Measurements from ENCODE around the gene COQ10A. TPM values are rescaled to one million over a fixed set of nuclear protein-coding genes. Genes with fewer than 3 reads are reported as not detected.
"Not testable (repeated sequence)": the region's sequence is repeated elsewhere in the genome, so short reads cannot be mapped to it uniquely, and the experiment has no call there.

COQ10A gene
- polyA plus RNA-seq, 1 of the 3 experiments (the other 2 are of a cell fraction) = 42.2 TPM

- POLR2A ChIA-PET = interaction anchor here (0.6 kb wide), 1 partner anchor 163 kb away, joined by 3 read pairs; no protein-coding TSS in a partner anchor
- Histone ChIP-seq H3F3A (replicated peaks; ENCODE audit: insufficient read depth) (peaks cover 35% of the 10 kb centered on the region), H3K4me1 (ENCODE audit: control insufficient read depth in 1 of 2, insufficient read depth in 2 of 2, low read depth in 1 of 2, low read length in 1 of 2) (peaks cover 4 to 14% of the 10 kb centered on the region in 2 experiments; a peak in 1 of 4 replicates)
- not testable (repeated sequence) for H3K9ac ChIP-seq; H2AFZ ChIP-seq (ENCODE audit: low read depth); DNase-seq; H3K9me2 ChIP-seq; H3K4me2 ChIP-seq; H3K27me3 ChIP-seq (ENCODE audit: insufficient read depth); H3K36me3 ChIP-seq (replicated peaks in 1 of 2; ENCODE audit: control insufficient read depth in 1 of 2, insufficient read depth in 2 of 2, low read length in 1 of 2); H3K27ac ChIP-seq (ENCODE audit: low read depth in 2 of 2, low read length in 1 of 2); H3K79me2 ChIP-seq (ENCODE audit: insufficient read depth); H3K4me3 ChIP-seq (ENCODE audit: low read depth in 2 of 2, low read length in 1 of 2); H3K9me3 ChIP-seq; H4K20me1 ChIP-seq (ENCODE audit: insufficient read depth)
- whole genome bisulfite sequencing (ENCODE audit: low lambda C conversion rate) = 95% methylated on average over 7 of the region's 7 CpGs
- CTCF ChIA-PET = interaction anchor here (1.0 to 2.1 kb wide), 4 partner anchors 11 to 74 kb away, joined by 3 to 6 read pairs (median 4); partner anchors contain the start of gene SMARCC2
- TF ChIP-seq, protein P1, sequence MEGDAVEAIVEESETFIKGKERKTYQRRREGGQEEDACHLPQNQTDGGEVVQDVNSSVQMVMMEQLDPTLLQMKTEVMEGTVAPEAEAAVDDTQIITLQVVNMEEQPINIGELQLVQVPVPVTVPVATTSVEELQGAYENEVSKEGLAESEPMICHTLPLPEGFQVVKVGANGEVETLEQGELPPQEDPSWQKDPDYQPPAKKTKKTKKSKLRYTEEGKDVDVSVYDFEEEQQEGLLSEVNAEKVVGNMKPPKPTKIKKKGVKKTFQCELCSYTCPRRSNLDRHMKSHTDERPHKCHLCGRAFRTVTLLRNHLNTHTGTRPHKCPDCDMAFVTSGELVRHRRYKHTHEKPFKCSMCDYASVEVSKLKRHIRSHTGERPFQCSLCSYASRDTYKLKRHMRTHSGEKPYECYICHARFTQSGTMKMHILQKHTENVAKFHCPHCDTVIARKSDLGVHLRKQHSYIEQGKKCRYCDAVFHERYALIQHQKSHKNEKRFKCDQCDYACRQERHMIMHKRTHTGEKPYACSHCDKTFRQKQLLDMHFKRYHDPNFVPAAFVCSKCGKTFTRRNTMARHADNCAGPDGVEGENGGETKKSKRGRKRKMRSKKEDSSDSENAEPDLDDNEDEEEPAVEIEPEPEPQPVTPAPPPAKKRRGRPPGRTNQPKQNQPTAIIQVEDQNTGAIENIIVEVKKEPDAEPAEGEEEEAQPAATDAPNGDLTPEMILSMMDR (IDR thresholded peaks at IDR 0.05) = peak; percentile 29
Observed at GRCh38 chr12:56262955-56263354, 3.8 kb upstream of the COQ10A start.

GRCh38 chr12:56266068-56266692 lies 562 bp upstream of the COQ10A start:
- H3K4me2 ChIP-seq = peak overlapping the region; percentile 86
- not testable (repeated sequence) for DNase-seq; H3K4me1 ChIP-seq (ENCODE audit: control insufficient read depth in 1 of 2, insufficient read depth in 2 of 2, low read depth in 1 of 2, low read length in 1 of 2); H4K20me1 ChIP-seq (ENCODE audit: insufficient read depth); H3K9me2 ChIP-seq; H3K27me3 ChIP-seq (ENCODE audit: insufficient read depth); H3K9me3 ChIP-seq; H3K79me2 ChIP-seq (ENCODE audit: insufficient read depth)
- H2AFZ ChIP-seq (ENCODE audit: low read depth) = peak overlapping the region; percentile 96
- H3F3A ChIP-seq (replicated peaks; ENCODE audit: insufficient read depth) = peaks cover 44% of the 10 kb centered on the region
- ChIA-PET CTCF (interaction anchor here (0.6 to 5.2 kb wide), 14 partner anchors 9 to 1318 kb away, joined by 3 to 49 read pairs (median 4); partner anchors contain the start of genes ANKRD52, PA2G4, RNF41 and SMARCC2), POLR2A (interaction anchor here (0.6 to 1.8 kb wide), 10 partner anchors 8 to 198 kb away, joined by 3 to 12 read pairs (median 4); partner anchors contain the start of genes ANKRD52, CNPY2, CS and RNF41)
- peaks cover 16 to 21% of the 10 kb centered on the region in 2 experiments for H3K36me3 ChIP-seq (replicated peaks in 1 of 2; ENCODE audit: control insufficient read depth in 1 of 2, insufficient read depth in 2 of 2, low read length in 1 of 2)
- peak overlapping the region; percentile 69 to 74 for H3K4me3 ChIP-seq (ENCODE audit: low read depth in 2 of 2, low read length in 1 of 2)
- peak overlapping the region; percentile 85 for H3K9ac ChIP-seq
- 67% methylated on average over 16 of the region's 16 CpGs for WGBS (ENCODE audit: low lambda C conversion rate)
- peak overlapping the region; percentile 88 to 92 for H3K27ac ChIP-seq (ENCODE audit: low read depth in 2 of 2, low read length in 1 of 2)

DNA sequence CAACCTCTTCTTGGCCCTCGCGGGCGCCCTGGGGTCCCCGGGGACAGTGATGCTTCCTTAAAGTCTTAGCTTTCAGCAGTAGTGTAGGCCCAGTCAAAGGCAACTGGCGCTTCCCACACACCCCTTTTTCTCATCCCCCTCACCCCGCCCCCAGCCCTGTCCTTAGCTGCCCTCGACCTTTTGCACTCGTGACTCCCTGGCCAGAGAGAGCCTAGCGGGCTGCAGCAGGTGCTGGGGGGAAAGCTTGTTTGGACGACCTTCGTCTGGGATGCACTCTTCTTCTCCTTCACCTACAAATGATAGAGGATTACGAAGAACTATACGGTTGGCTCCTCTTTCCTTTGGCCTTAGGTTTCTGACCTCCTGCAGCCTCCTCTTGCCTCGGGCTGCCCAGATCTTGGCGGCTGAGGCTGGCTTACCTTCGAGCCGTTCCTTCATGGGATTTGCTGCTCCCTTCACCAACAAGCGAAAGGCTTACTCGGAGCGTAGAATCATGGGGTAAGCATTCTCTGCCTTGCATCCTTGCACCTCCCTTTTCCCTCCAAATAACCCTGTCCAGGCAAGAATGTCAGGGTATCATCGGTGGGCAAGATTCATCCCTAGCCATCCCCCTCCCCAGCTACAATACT lies 815 bp downstream of the COQ10A start:
- H4K20me1 ChIP-seq (ENCODE audit: insufficient read depth) = no peaks in the 10 kb centered on the region
- peaks cover 0 to 8% of the 10 kb centered on the region in 2 experiments; a peak in 1 of 4 replicates for H3K4me1 ChIP-seq (ENCODE audit: control insufficient read depth in 1 of 2, insufficient read depth in 2 of 2, low read depth in 1 of 2, low read length in 1 of 2)
- peak overlapping the region; percentile 85 for H3K9ac ChIP-seq
- H2AFZ ChIP-seq (ENCODE audit: low read depth) = peak overlapping the region; percentile 96
- peak overlapping the region; percentile 69 to 74 for H3K4me3 ChIP-seq (ENCODE audit: low read depth in 2 of 2, low read length in 1 of 2)
- H3K36me3 ChIP-seq (replicated peaks in 1 of 2; ENCODE audit: control insufficient read depth in 1 of 2, insufficient read depth in 2 of 2, low read length in 1 of 2) = peaks cover 16 to 31% of the 10 kb centered on the region in 2 experiments
- no peaks in the 10 kb centered on the region for H3K9me3 ChIP-seq
- DNase-seq = peak; percentile 53
- peaks cover 48% of the 10 kb centered on the region for H3F3A ChIP-seq (replicated peaks; ENCODE audit: insufficient read depth)
- TF ChIP-seq RXRA (IDR thresholded peaks at IDR 0.05; ENCODE audit: borderline replicate concordance, low read depth) (0 out of 2 replicates have a peak, but pooled peaks have one; percentile 23), CHD2 (IDR thresholded peaks at IDR 0.05; ENCODE audit: low read length, partially characterized antibody) (no peak)
- ChIA-PET POLR2A (interaction anchor here (0.6 to 1.8 kb wide), 11 partner anchors 9 to 222 kb away, joined by 3 to 12 read pairs (median 4); partner anchors contain the start of genes ANKRD52, CNPY2, CS and RNF41), CTCF (interaction anchor here (0.5 to 5.2 kb wide), 13 partner anchors 10 to 1316 kb away, joined by 3 to 49 read pairs (median 5); partner anchors contain the start of genes ANKRD52, CNPY2, PA2G4 and RAB5B)
- peak overlapping the region; percentile 86 for H3K4me2 ChIP-seq
- WGBS (ENCODE audit: low lambda C conversion rate) = 36% methylated on average over 21 of the region's 21 CpGs
- no peaks in the 10 kb centered on the region for H3K79me2 ChIP-seq (ENCODE audit: insufficient read depth)
- peak overlapping the region; percentile 88 to 92; a peak in 3 of 4 replicates for H3K27ac ChIP-seq (ENCODE audit: low read depth in 2 of 2, low read length in 1 of 2)
- no peaks in the 10 kb centered on the region for H3K9me2 ChIP-seq
- no peaks in the 10 kb centered on the region for H3K27me3 ChIP-seq (ENCODE audit: insufficient read depth)
